Choroid plexus epithelial cell (primary cell): ENCODE measurements around the gene MARCHF9.
A peak's percentile ranks its signal among the peaks of the same experiment; 100 is the strongest.

Experiments
- DNase-seq: peaks from one replicate; pipeline ENCODE4 v3.0.0-alpha.2; 2010; ENCODE audit warnings: low read depth
- H3K4me3 ChIP-seq: 2 replicates; pipeline ENCODE4 v1.5.1; 2011; ENCODE audit warnings: low read depth, mild to moderate bottlenecking, control low read depth, low read length, moderate library complexity
- TF ChIP-seq, protein P1 (sequence below): conservative IDR thresholded peaks from 2 replicates; pipeline ENCODE4 v1.5.1; 2011; ENCODE audit warnings: low read depth, mild to moderate bottlenecking, control low read depth, inconsistent platforms, low read length, moderate library complexity

Gene MARCHF9

DNA sequence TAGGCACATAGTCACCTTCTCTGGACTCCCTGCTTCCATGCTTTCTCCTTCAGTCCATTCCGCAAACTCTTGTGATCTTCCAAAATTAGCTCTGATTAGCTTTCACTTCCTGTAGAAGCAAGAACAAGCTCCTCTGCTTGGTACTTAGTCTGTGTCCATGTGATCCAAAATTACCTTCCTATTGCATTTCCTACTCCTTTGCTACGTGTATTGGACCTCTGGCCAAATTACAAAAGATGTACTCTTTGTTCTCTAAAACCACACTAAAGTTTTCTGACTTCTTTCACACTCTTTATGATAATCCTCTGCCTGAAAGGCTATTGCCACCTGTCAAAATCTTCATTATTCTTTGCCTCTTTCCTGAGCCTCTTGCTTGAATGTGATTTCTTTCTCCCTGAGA, 26.9 kb downstream of the MARCHF9 start:
- H3K4me3 ChIP-seq = no peak overlapping the region
- TF ChIP-seq, protein P1, sequence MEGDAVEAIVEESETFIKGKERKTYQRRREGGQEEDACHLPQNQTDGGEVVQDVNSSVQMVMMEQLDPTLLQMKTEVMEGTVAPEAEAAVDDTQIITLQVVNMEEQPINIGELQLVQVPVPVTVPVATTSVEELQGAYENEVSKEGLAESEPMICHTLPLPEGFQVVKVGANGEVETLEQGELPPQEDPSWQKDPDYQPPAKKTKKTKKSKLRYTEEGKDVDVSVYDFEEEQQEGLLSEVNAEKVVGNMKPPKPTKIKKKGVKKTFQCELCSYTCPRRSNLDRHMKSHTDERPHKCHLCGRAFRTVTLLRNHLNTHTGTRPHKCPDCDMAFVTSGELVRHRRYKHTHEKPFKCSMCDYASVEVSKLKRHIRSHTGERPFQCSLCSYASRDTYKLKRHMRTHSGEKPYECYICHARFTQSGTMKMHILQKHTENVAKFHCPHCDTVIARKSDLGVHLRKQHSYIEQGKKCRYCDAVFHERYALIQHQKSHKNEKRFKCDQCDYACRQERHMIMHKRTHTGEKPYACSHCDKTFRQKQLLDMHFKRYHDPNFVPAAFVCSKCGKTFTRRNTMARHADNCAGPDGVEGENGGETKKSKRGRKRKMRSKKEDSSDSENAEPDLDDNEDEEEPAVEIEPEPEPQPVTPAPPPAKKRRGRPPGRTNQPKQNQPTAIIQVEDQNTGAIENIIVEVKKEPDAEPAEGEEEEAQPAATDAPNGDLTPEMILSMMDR = no peak
- DNase-seq = no peak

DNA sequence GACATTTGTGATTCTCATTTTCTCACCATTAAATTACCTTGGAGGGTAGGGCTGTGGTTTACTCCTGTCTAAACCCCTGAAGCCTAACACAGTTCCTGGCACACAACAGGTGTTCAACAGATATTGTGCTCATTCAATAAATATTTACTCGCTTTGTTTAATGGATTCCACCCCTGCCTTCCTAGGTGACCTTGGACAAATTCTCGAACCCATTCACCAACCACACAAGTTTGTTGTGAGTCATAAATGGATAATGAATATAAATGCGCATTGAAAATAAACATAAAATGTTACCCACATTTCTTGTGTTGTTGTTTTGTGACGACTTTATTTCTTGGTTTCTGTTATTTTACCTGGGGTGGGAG, 27.3 kb downstream of the MARCHF9 start:
- H3K4me3 ChIP-seq = no peak overlapping the region
- no peak for DNase-seq
- TF ChIP-seq, protein P1 = no peak

DNA sequence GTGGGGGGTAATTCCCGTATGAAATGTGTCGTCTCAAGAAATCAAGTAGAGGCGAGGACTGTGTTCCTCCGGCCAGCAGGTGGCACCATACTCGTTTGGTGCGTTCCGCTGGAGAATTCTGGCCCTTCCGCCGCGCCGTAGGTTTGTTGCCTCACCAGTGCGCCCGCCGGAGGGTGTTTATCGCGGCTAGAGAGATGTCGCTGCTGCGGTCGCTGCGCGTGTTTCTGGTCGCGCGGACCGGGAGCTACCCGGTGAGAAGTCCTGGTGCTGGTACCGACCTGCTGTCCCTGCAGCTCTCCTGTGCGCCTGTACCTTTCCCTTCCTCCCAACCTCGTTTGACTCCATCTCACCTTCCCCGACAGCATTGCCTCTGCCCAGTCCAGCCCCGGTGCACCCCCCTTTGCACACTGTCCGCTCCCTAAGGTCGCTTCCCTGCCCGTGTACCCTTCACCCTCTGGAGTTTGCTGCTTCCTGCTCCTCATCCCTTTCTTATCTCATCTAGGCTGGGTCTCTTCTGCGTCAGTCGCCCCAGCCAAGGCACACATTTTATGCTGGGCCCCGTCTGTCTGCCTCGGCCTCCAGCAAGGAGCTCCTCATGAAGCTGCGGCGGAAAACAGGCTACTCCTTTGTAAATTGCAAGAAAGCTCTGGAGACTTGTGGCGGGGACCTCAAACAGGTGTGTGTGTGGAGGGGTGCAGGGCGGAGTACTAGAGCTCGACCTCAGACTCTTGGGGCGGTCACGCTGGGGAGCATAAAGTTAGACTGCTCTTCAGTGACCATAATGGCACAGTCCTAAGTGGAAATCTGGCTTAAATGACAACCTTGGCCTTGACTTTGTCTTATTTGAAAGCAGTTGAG, 27.9 kb downstream of the MARCHF9 start, which contains the start of gene TSFM:
Gene TSFM (plus strand): TSS at position 180 of the 858 bp plus-strand sequence. CDS start 15 bp downstream, at position 195.
- DNase-seq = peak; percentile 96

DNA sequence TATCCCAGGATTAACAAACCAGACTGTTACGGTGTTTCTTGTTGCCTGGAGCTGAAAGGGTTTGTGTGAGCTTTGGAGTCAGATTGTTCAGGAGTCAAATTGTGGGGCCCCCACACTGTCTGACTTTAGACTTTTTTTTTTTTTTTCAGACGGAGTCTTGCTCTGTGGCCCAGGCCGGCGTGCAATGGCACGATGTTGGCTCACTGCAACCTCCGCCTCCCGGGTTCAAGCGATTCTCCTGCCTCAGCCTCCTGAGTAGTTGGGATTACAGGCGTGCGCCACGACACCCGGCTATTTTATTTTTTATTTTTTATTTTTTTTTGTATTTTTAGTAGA, 28.5 kb downstream of the MARCHF9 start:
- TF ChIP-seq, protein P1 = no peak
- H3K4me3 ChIP-seq = peak overlapping the region; percentile 91
- no peak for DNase-seq

More for the DNA sequence above, 27.9 kb downstream of the MARCHF9 start, which contains the start of gene TSFM:
- H3K4me3 ChIP-seq = peak within 1 kb of the TSS; percentile 91
- TF ChIP-seq, protein P1 = peak; percentile 89

- H3K4me3 ChIP-seq = no peak overlapping the region
- TF ChIP-seq, protein P1 = no peak
- DNase-seq = no peak
Observed at GRCh38 chr12:57783861-57784260, 29.0 kb downstream of the MARCHF9 start.

DNA sequence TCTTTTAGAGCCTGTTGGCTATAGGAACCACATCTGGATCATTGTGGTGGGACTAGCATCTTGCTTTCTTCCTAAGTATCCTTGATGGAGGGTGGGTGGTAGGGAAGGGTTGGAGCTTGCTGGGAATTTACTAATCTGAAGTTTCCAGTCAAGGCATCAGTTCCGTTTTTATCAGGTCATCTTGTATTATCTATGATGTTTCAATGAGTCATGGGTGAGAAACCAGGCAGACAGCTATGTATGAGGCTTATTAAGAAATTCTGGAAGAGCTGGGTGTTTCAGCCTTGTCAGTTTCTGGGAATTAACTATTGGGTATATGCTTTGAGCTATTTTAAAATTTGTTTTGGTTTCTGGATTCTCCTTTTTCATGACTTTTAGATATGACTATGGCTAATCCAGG, 39.0 kb downstream of the MARCHF9 start:
- TF ChIP-seq, protein P1 = no peak
- DNase-seq = peak; percentile 83
- H3K4me3 ChIP-seq = no peak overlapping the region

DNA sequence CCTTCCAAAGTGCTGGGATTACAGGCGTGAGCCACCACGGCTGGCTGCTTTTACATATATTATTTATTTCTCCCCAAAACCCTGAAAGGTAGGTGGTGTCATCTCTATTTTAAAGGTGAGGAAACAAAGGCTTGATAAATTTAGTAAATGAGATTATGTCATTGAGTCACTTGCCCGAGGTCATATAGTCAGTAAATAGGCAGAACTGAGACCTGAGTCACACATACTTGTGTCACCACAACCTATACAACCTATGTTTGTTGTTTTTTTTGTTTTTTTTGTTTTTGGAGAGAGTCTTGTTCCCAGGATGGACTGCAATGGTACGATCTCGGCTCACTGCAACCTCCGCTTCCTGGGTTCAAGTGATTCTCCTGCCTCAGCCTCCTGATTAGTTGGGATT, 40.5 kb downstream of the MARCHF9 start:
- H3K4me3 ChIP-seq = no peak overlapping the region
- TF ChIP-seq, protein P1 = no peak
- DNase-seq = no peak
